ENCODE results near the gene SLC6A7.

Gene SLC6A7

DNA sequence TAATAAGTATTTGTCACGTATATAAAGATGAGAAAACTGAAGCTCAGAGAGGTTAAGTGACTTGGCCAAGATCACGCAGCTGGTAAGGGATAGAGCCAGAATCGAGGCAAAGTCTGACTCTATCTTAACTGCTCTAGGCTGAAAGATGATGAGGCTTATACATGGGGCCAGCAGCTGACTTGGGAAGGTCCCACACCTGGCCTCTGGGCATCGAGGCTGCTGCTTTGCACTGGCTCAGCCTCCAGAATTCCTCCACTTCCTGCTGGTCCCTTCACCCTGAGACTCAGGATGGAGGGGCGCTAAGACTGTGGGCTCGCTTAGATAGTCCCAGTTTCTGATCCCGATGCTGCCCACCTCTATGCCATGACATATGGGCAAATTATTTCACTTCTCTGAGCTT lies 64.5 kb downstream of the SLC6A7 start:
- TF ChIP-seq, protein P1, sequence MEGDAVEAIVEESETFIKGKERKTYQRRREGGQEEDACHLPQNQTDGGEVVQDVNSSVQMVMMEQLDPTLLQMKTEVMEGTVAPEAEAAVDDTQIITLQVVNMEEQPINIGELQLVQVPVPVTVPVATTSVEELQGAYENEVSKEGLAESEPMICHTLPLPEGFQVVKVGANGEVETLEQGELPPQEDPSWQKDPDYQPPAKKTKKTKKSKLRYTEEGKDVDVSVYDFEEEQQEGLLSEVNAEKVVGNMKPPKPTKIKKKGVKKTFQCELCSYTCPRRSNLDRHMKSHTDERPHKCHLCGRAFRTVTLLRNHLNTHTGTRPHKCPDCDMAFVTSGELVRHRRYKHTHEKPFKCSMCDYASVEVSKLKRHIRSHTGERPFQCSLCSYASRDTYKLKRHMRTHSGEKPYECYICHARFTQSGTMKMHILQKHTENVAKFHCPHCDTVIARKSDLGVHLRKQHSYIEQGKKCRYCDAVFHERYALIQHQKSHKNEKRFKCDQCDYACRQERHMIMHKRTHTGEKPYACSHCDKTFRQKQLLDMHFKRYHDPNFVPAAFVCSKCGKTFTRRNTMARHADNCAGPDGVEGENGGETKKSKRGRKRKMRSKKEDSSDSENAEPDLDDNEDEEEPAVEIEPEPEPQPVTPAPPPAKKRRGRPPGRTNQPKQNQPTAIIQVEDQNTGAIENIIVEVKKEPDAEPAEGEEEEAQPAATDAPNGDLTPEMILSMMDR (conservative IDR thresholded peaks at IDR 0.05), result no peak
- no peak overlapping the region for H3K27ac ChIP-seq

DNA sequence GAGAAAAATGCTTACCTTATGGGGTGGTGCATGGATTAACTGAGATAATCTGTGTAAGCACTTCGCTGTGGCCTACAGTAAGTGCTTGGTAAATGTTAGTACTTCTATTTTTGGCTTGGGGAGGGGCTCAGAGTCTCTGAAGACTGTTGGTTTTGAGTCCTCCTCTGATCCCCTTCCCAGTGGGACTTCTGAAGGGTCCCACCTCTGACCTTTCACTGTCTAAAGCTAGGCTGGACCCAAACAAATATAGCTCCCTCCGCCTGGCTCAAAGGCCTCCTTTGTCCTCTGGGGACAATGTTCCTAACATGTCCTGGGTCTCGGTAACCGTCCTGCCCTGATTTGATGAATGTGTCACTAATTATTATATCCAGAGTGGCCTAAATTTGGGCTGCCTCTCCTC lies 64.9 kb downstream of the SLC6A7 start:
- TF ChIP-seq, protein P1 (conservative IDR thresholded peaks at IDR 0.05), result no peak
- H3K27ac ChIP-seq, result no peak overlapping the region

- no peak overlapping the region for H3K27ac ChIP-seq
- TF ChIP-seq, protein P1 (conservative IDR thresholded peaks at IDR 0.05), result no peak
These were observed 66.0 kb downstream of the SLC6A7 start for GRCh38 chr5:150255659-150256409.

DNA sequence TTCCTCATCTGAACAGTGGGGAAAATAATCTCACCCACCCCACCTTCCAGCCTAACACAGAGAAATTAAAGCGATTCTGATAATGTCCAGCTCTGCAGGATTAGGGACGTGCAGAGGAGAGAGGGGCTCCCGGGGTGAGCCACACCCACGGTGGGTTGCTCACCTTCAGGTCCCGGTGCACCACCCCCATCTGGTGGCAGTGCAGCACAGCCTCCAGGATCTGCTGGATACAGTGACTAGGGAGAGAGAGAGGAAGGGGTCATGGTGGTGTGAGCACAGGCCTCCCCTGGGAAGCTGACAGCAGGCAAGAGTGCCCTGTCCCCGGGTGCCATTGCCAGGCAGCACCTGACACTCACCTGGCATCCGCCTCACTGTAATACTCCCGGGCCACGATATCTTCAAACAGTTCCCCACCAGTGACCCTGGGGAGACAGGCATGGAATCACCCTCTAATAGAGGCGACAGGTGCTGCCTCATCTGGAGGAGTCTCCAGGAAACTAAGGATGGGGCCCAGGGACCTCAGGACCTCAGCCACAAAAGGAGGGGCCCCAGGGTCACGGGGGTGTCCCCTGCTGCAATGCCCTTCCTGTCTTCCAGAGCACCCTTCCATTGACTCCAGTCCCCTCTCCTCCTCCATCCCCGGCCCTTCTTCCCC lies 66.7 kb downstream of the SLC6A7 start:
- TF ChIP-seq, protein P1 (conservative IDR thresholded peaks at IDR 0.05), result no peak
- H3K27ac ChIP-seq, result no peak overlapping the region

DNA sequence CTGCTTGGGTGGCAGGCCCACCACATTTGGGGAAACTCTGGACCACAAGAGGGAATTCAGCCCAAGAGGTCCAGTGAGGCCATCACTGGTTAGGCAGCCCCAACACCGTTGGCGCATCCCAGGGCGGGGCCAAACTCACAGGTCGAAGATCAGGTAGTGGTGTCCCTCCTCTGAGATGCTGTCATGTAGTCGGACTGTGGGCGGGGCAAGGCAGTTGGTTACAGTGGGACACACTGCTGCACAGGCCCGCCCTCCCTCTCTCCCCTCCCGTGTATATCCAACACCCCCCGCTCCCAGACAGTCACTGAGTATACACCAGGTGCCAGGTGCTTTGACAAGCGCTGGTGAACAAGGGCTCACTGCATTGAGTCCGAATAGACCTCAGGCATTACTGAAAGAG lies 67.6 kb downstream of the SLC6A7 start:
- H3K27ac ChIP-seq, result no peak overlapping the region

GRCh38 chr5:150258130-150258529 lies 68.3 kb downstream of the SLC6A7 start:
- no peak overlapping the region for H3K27ac ChIP-seq
- TF ChIP-seq, protein P1 (conservative IDR thresholded peaks at IDR 0.05), result no peak

More for the DNA sequence above, 67.6 kb downstream of the SLC6A7 start:
- TF ChIP-seq, protein P1 (conservative IDR thresholded peaks at IDR 0.05), result no peak
